Activated CD4-positive, alpha-beta T cell treated with anti-CD3 and anti-CD28 coated beads, Interleukin-2, amount 50 U/mL, for 24 hours (primary cell): Measurements from ENCODE around the gene ZSCAN29.
"Not testable (repeated sequence)": the region's sequence is repeated elsewhere in the genome, so short reads cannot be mapped to it uniquely, and the experiment has no call there.

Source experiments
- DNase-seq, 2 donors: peaks; one replicate each; pipeline ENCODE4 v3.0.0-alpha.2; 2020; ENCODE audit warnings: low read depth in 1 of 2, low spot score in 1 of 2

The ZSCAN29 gene

GRCh38 chr15:43370975-43371974 lies at the start of gene ZSCAN29, which contains the start of gene TUBGCP4:
ZSCAN29 (minus strand) TSS chr15:43371043; CDS start chr15:43369913, 1,130 bp downstream.
TUBGCP4 (plus strand) TSS chr15:43371101; CDS start chr15:43371355, 254 bp downstream.
- DNase-seq, result peak; percentile 60 to 72

GRCh38 chr15:43420435-43420834 lies 49.6 kb upstream of the ZSCAN29 start:
- DNase-seq, result no peak

DNA sequence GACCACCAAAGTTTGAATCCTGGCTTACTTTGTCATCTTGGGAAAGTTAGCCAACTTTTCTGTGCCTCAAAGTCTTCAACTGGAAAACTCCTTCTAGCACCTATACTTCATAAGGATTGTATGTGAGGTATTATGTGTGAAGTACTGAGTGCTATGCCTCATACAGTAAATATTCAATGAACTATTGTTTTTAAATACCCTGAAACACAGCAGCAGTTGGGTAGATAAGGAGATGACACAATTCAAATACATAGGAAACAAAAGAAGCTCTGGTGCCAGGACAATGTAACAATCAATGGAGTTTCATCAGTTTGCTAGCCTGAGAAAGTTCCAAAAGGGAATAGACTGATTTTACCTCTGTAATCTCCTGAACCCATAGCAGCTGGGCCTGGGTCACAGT lies 43.4 kb upstream of the ZSCAN29 start:
- DNase-seq, result no peak

- no peak for DNase-seq
Measured at GRCh38 chr15:43412096-43412495, 41.3 kb upstream of the ZSCAN29 start.

DNA sequence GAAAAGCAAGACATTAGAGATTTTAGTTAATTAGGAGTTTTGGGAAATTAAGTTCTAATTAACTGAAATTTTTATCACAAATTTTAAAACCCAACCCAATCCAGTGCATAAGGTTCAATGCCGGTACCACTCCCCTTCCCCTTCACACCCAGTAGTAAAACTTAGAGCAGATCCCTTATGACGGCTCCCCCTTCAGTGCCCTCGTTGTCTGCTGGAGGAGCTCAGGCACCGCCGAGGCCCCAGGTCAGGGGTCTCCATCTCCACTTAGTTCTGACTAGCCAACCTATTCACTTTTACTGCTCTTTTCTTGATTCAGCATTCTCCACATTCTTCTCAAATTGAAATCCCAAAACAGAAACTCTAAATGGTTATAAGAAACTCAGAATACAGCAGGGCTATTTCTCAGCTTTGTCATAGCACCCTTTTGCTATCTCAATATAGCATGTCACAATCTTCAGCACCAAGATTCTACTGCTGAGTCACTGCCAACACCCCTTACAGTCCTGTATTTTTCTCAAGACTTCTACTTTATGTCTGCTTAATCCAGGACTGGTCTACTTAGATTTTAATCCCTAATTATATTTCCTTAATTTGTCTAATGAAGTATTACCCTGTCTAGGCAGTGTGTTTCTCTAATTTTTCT lies 39.9 kb upstream of the ZSCAN29 start:
- DNase-seq, result no peak

- DNase-seq, result no peak
Measured at GRCh38 chr15:43408789-43409188, 37.9 kb upstream of the ZSCAN29 start.

- DNase-seq, result no peak
Measured at GRCh38 chr15:43406808-43407207, 36.0 kb upstream of the ZSCAN29 start.

- DNase-seq, result no peak
Measured at GRCh38 chr15:43406189-43406588, 35.3 kb upstream of the ZSCAN29 start.

- DNase-seq, result no peak
Measured at GRCh38 chr15:43404130-43404529, 33.3 kb upstream of the ZSCAN29 start.

- no peak for DNase-seq
Measured at GRCh38 chr15:43403616-43404015, 32.8 kb upstream of the ZSCAN29 start.

- no peak for DNase-seq
Measured at GRCh38 chr15:43402255-43402654, 31.4 kb upstream of the ZSCAN29 start.

- DNase-seq, result not testable (repeated sequence)
Measured at GRCh38 chr15:43393592-43393991, 22.7 kb upstream of the ZSCAN29 start.

DNA sequence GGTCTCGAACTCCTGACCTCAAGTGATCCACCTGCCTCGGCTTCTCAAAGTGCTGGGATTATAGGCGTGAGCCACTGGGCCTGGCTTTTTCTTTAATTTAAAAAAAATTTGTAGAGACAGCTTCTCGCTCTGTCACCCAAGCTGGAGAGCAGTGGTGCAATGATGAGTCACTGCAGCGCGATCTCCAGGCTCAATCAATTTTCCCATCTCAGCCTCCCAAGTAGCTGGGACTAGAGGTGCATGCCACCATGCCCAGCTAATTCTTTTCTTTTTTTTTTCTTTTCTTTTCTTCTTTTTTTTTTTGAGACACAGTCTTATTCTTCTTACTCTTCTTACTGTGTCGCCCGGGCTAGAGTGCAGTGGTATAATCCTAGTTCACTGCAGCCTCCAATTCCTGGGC lies 19.9 kb upstream of the ZSCAN29 start:
- DNase-seq, result no peak

GRCh38 chr15:43383070-43383469 lies 12.2 kb upstream of the ZSCAN29 start:
- DNase-seq, result no peak

DNA sequence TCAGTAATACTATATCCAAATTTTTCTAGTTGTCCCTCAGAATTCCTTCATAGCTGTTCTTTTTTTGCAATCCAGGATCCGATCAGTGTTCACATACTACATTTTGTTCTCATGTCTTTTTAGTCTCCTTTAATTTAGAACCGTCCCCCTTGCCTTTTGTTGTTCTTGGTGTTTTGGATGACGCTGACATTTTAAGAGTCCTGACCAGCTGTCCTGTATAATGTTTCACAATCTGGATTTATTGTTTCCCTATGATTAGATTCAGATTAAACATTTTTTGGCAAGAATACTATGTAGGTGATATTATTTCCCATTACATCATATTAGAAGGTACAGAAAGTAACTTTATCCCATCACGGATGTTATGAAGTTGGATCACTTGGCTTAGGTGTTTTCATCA lies 11.5 kb upstream of the ZSCAN29 start:
- DNase-seq, result no peak

GRCh38 chr15:43378601-43379000 lies 7.8 kb upstream of the ZSCAN29 start:
- DNase-seq, result no peak

DNA sequence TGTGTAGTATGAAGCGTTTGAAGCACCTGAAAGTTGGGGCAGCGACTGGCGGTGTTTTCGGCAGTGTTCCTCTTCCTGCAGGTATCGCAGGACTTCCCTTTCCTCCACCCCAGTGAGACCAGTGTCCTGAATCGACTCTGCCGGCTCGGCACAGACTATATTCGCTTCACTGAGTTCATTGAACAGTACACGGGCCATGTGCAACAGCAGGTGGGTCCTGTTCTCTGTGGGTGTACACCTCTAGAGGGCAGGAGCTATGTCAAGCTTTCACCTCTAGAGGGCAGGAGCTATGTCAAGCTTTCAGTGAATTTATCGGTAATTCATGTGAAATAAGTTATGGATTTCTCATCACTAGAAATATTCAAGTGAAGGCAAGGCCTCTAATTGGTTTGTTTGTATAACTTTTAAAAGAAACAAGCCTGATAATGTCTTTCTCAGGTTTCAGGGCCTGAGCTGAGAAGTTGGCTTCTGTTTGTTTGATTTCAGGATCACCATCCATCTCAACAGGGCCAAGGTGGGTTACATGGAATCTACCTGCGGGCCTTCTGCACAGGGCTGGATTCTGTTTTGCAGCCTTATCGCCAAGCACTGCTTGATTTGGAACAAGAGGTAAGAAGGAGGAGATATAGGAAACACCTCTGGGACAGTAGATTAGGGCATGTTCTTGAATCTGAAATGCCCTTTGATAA lies 5.3 kb upstream of the ZSCAN29 start:
- DNase-seq, result no peak

GRCh38 chr15:43370310-43370974 lies 401 bp downstream of the ZSCAN29 start:
- peak in 1 of 2 donors; percentile 2 for DNase-seq

GRCh38 chr15:43361313-43361903 lies 9.4 kb downstream of the ZSCAN29 start:
- DNase-seq, result no peak

DNA sequence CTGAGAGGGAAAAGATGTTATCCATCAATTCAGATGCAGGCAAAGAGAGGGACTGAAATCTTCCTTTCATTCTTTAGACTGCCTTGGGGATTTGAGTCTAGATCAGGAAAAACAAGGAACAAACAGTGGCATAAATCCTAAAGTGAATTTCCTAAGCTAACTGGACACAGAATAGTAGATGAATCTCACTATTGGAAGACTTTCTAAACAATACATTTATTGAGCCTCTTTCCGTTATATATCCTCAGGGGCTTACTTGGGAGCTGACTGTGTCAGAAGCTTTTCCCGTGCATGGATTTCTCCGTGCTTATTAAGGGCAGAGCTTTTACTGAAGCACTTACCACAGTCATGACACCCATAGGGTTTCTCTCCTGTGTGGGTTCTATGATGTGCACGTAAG lies 10.0 kb downstream of the ZSCAN29 start:
- DNase-seq, result no peak
